Stomach (tissue), 9 donors: ENCODE measurements around the gene DENND2C. TPM values are rescaled to one million over a fixed set of nuclear protein-coding genes. Genes with fewer than 3 reads are reported as not detected.

Source experiments
- DNase-seq, 2 donors: peaks; one replicate each; pipeline versions ENCODE4 v3.0.0 to v3.0.0-alpha.2; 2013 to 2019
- H3K27ac ChIP-seq, 5 donors: fragments of 200-600 bp in 4 of 5; sonication (generic) in 4 of 5; one replicate each; pipeline ENCODE4 v1.5.1; 2013 to 2019; ENCODE audit warnings: mild to moderate bottlenecking in 1 of 5, moderate library complexity in 1 of 5
- H3K27me3 ChIP-seq, 3 donors: fragments of 200-600 bp; sonication (generic); one replicate each; pipeline ENCODE4 v1.5.1; 2017 to 2019; ENCODE audit warnings: mixed run types in 1 of 3
- H3K36me3 ChIP-seq, 4 donors: fragments of 200-600 bp; sonication (generic); 1 replicate in 3 of 4; 2 replicates in 1 of 4; pipeline ENCODE4 v1.5.1; 2016 to 2019
- H3K4me1 ChIP-seq, 4 donors: fragments of 200-600 bp; sonication (generic); one replicate each; pipeline ENCODE4 v1.5.1; 2016 to 2019
- H3K4me3 ChIP-seq, 4 donors: fragments of 200-600 bp; sonication (generic) in 3 of 4; one replicate each; pipeline ENCODE4 v1.5.1; 2016 to 2019; ENCODE audit warnings: mild to moderate bottlenecking in 1 of 4
- H3K9me3 ChIP-seq, 4 donors: fragments of 200-600 bp; sonication (generic); one replicate each; pipeline ENCODE4 v1.5.1; 2016 to 2019
- EP300 ChIP-seq: sonication (generic); formaldehyde crosslinking; IDR thresholded peaks from one replicate; pipeline ENCODE4 v1.6.1; 2017; ENCODE audit warnings: antibody characterized with exemption
- POLR2A ChIP-seq, 4 donors: fragments of 450-650 bp; IDR thresholded peaks; one replicate each; pipeline ENCODE4 v1.6.1; 2016; ENCODE audit warnings: antibody characterized with exemption in 4 of 4, control low read depth in 2 of 4, mild to moderate bottlenecking in 1 of 4, moderate library complexity in 1 of 4
- POLR2AphosphoS5 ChIP-seq, 3 donors: sonication (generic); formaldehyde crosslinking; IDR thresholded peaks; one replicate each; pipeline ENCODE4 v1.6.1; 2016; ENCODE audit warnings: antibody characterized with exemption in 3 of 3
- WGBS, 5 donors: extraction: QIAGEN DNeasy Blood & Tissue Kit in 3 of 5; methylation state at CpG; one replicate each; pipeline versions ENCODE4 v1.1.5 to v1.1.7; 2013 to 2018; 5-methylcytosine and 5-hydroxymethylcytosine counted together
- intact Hi-C: fragments of 100-400 bp; cut with DNase I; formaldehyde crosslinking; loops from one replicate; pipeline ENCODE4 v1.15.1; 2023; ENCODE audit warnings: low total_unique reads
- polyA plus RNA-seq, 3 donors: library from polyadenylated mRNA; stranded (reverse); fragments of 200-250 nt; gene quantifications; one replicate each; pipeline ENCODE4 v1.2.3, GENCODE V29; 2013
- total RNA-seq, 5 donors: library from RNA; depleted of rRNA; stranded (reverse); fragments of >200 nt; gene quantifications; one replicate each; pipeline versions ENCODE4 v1.1.0 to v1.2.3, GENCODE V29; 2014 to 2016
- TF ChIP-seq, protein P1 (sequence below), 7 experiments: fragments of 450-650 bp in 4 of 7; fragments of 200-600 bp in 3 of 7; sonication (generic) in 3 of 7; IDR thresholded peaks; one replicate each; pipeline ENCODE4 v1.5.1; 2016 to 2019; ENCODE audit warnings: antibody characterized with exemption in 7 of 7, control low read depth in 2 of 7, mild to moderate bottlenecking in 1 of 7
- donor health status: healthy with polysubstance abuse.
- donor health status: Bipolar disorder and iron deficiency.
- donor health status: healthy.

The DENND2C gene
- total and polyA plus RNA-seq, 8 donors, result 0.89 to 7.3 (median 2.7) TPM

DNA sequence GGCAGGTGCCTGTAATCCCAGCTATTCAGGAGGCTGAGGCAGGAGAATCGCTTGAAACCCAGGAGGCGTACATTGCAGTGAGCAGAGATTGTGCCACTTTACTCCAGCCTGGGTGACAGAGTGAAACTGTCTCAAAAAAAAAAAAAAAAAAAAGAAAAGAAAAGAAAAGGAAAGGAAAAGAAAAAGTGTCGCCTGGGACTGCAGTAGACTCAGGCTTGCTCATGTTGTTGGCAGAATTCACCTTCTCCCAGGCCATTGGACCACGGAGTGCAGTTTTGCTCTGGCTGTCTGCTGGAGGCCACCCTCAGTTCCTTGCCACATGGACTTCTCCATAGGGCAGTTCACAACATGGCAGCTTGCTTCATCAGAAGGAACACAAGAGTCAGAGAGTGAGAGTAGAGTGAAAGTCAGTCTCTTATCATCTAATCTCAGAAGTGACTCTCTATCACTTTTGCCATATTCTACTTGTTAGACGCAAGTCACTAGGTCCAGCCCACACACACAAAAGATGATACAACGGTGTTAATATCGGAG is 117.7 kb downstream of the DENND2C start:
- Histone ChIP-seq H3K27me3 (no peaks in the 10 kb centered on the region), H3K36me3 (no peaks in the 10 kb centered on the region), H3K4me1 (no peaks in the 10 kb centered on the region), H3K27ac (no peak overlapping the region), H3K9me3 (no peaks in the 10 kb centered on the region), H3K4me3 (no peak overlapping the region)
- intact Hi-C loops, result no loop called here
- no peak for TF ChIP-seq POLR2A (IDR thresholded peaks at IDR 0.05)
- no peak for TF ChIP-seq EP300
- TF ChIP-seq POLR2AphosphoS5 (IDR thresholded peaks at IDR 0.05), result no peak
- TF ChIP-seq, protein P1, sequence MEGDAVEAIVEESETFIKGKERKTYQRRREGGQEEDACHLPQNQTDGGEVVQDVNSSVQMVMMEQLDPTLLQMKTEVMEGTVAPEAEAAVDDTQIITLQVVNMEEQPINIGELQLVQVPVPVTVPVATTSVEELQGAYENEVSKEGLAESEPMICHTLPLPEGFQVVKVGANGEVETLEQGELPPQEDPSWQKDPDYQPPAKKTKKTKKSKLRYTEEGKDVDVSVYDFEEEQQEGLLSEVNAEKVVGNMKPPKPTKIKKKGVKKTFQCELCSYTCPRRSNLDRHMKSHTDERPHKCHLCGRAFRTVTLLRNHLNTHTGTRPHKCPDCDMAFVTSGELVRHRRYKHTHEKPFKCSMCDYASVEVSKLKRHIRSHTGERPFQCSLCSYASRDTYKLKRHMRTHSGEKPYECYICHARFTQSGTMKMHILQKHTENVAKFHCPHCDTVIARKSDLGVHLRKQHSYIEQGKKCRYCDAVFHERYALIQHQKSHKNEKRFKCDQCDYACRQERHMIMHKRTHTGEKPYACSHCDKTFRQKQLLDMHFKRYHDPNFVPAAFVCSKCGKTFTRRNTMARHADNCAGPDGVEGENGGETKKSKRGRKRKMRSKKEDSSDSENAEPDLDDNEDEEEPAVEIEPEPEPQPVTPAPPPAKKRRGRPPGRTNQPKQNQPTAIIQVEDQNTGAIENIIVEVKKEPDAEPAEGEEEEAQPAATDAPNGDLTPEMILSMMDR (IDR thresholded peaks at IDR 0.05), result no peak
- 91 to 98% (median 96%) methylated on average over 7 of the region's 7 CpGs for WGBS, 5 donors
- no peak for DNase-seq

DNA sequence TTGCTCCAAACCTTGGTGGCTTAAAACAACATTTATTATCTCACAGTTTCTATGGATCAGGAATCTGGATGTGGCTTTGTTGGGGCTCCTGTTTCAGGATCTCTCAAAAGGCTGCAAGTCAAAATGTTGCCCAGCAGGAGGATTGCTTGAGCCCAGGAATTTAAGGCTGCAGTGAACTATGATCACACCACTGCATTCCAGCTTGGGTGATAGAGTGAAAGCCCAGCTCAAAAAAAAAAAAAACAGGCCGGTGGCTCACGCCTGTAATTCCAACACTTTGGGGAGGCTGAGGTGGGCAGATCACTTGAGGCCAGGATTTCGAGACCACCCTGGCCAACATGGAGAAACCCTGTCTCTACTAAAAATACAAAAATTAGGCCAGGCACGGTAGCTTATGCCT is 118.4 kb downstream of the DENND2C start:
- intact Hi-C loops, result no loop called here
- WGBS, 5 donors, result 82 to 90% (median 86%) methylated on average over 4 of the region's 4 CpGs
- Histone ChIP-seq H3K36me3 (no peaks in the 10 kb centered on the region), H3K9me3 (no peaks in the 10 kb centered on the region), H3K27me3 (no peaks in the 10 kb centered on the region), H3K4me1 (no peaks in the 10 kb centered on the region), H3K4me3 (no peak overlapping the region), H3K27ac (no peak overlapping the region)
- DNase-seq, result no peak
- TF ChIP-seq POLR2A (IDR thresholded peaks at IDR 0.05) (no peak), POLR2AphosphoS5 (IDR thresholded peaks at IDR 0.05) (no peak), EP300 (no peak)
- TF ChIP-seq, protein P1 (IDR thresholded peaks at IDR 0.05), result no peak

DNA sequence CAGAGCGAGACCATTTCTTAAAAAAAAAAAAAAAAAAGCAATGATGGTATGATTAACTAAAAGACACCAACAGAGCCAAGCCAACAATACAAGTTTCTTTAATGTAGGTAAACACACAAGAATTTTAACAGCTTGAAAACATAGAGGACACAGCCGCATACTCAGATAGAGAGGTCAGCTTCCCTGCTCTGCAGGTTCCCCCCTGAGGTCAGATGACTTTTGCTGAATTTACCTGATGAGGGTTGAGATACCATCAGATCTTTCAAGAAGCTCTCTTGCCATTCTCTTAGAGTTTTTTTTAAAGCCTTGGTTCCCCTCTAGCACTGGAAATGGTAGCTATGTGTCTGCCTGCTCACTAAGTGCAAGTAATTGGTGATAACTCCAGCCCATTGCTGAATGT is 119.5 kb downstream of the DENND2C start:
- H3K36me3 ChIP-seq, result no peaks in the 10 kb centered on the region
- intact Hi-C loops, result no loop called here
- WGBS, 5 donors, result 79 to 87% (median 84%) methylated on average over 2 of the region's 2 CpGs

DNA sequence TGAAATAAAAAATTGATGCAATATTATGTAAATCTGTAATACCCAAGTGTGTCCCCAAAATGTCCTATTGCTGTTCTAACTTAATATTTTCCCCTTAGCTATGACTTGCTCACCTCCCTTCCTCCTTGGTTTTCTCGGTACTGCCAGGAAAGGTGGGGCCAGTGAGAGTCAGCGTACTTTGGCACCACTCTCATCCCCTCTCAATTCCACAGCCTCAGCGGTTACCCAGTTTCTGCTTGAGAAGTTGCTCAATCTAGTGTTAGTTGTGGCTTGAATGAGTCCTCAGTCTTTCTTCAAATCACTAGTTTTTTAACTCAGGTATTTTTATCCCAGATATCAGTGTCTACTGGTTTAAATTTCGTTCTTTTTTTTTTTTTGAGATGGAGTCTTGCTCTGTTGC is 120.7 kb downstream of the DENND2C start:
- intact Hi-C loops, result no loop called here
- 48 to 64% (median 56%) methylated on average over 4 of the region's 4 CpGs for WGBS, 5 donors
- no peak for DNase-seq
- no peaks in the 10 kb centered on the region for H3K27me3 ChIP-seq
- H3K36me3 ChIP-seq, result no peaks in the 10 kb centered on the region
- H3K27ac ChIP-seq, result no peak overlapping the region
- no peak for TF ChIP-seq EP300
- no peak for TF ChIP-seq POLR2AphosphoS5 (IDR thresholded peaks at IDR 0.05)
- TF ChIP-seq POLR2A (IDR thresholded peaks at IDR 0.05), result no peak
- TF ChIP-seq, protein P1 (IDR thresholded peaks at IDR 0.05), result no peak
- H3K4me1 ChIP-seq, result no peaks in the 10 kb centered on the region
- H3K4me3 ChIP-seq, result no peak overlapping the region
- H3K9me3 ChIP-seq, result no peaks in the 10 kb centered on the region

More for the DNA sequence above, 119.5 kb downstream of the DENND2C start:
- H3K27ac ChIP-seq, result no peak overlapping the region
- TF ChIP-seq POLR2AphosphoS5 (IDR thresholded peaks at IDR 0.05), result no peak
- TF ChIP-seq, protein P1 (IDR thresholded peaks at IDR 0.05), result no peak
- no peak for TF ChIP-seq POLR2A (IDR thresholded peaks at IDR 0.05)
- no peak for TF ChIP-seq EP300
- no peak overlapping the region for H3K4me3 ChIP-seq
- no peaks in the 10 kb centered on the region for H3K27me3 ChIP-seq
- H3K4me1 ChIP-seq, result no peaks in the 10 kb centered on the region
- no peaks in the 10 kb centered on the region for H3K9me3 ChIP-seq
- no peak for DNase-seq
